Embryonic facial prominence (tissue), 1 donor: ENCODE data around the gene WWOX.

ENCODE experiments used
- DNase-seq: peaks from one replicate; pipeline ENCODE4 v3.0.0-alpha.2; 2016; ENCODE audit errors: extremely low spot score

Gene WWOX

GRCh38 chr16:79131321-79132075, 1032.0 kb downstream of the WWOX start:
- no peak for DNase-seq

DNA sequence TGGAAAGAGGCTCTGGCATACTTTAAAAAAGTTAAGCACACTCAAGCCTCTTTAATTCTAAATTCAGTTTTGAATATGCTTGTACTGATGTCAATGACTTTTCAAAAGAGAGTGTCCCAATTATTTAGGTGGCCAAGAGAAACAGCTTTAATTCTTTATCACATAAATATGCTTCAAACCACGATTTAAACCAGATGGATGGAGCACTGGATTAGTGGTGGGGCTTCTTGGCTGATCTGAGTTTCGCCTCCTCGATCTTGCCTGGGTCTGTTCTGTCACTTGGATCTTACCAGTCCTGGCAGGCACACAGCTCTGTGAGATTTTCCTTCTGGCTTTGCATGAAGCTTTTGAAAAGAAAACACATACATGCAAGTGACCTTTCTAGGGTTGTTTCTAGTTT, 1033.2 kb downstream of the WWOX start:
- DNase-seq = no peak

DNA sequence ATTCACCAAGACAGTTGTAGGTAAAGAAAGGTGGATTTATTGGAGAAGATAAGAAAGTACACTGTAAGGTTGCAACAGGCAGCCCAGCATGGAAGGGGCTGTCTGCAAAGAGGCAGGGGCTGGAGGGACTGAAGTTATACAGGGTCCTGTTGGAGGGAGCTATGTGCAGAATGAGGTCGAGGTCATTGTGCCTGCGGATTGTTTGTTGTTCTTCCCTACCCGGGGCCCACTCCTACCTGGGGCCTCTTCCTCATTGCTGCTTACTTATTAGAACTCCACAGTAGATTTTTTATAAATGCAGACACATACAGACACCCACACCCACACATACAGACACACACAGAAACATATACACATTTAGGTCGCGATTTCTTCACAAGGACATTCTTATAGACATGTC, 1034.8 kb downstream of the WWOX start:
- no peak for DNase-seq

GRCh38 chr16:79136955-79137354, 1037.5 kb downstream of the WWOX start:
- no peak for DNase-seq

- no peak for DNase-seq
Observed at GRCh38 chr16:79137426-79137939, 1038.0 kb downstream of the WWOX start.

GRCh38 chr16:79139799-79140198, 1040.3 kb downstream of the WWOX start:
- DNase-seq = no peak

- DNase-seq = no peak
Observed at GRCh38 chr16:79143026-79143425, 1043.6 kb downstream of the WWOX start.

- no peak for DNase-seq
Observed at GRCh38 chr16:79150151-79150550, 1050.7 kb downstream of the WWOX start.

DNA sequence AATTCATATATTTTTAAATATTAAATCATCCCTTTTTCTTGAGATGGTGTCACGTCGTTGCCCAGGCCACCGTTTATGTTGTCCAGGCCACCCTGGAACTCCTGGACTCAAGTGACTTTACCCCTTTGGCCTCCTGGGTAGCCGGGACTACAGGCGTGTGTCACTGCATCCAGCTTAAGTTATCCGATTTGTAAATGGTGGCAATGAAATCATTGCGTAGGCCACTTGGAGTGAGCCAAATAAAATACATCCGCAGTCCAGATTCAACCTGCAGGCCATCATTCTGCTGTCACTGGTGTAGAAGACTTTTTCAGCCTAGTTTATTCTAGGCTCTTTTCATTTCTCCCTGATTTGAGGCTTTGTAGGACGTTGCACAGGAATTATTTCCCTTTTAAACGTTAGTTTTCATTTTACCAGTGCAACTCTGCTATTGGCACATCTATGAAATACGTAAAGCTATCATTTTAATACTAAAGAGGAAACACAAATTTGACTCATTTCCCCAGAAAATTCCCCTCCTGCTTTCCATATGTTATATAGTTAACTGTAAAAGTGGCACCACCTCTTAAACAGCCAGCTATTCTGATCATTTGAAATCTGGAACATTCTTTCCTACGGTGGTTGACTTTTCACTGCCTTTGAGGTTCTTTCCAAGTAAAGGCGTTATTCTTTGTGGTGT, 1051.3 kb downstream of the WWOX start:
- no peak for DNase-seq

DNA sequence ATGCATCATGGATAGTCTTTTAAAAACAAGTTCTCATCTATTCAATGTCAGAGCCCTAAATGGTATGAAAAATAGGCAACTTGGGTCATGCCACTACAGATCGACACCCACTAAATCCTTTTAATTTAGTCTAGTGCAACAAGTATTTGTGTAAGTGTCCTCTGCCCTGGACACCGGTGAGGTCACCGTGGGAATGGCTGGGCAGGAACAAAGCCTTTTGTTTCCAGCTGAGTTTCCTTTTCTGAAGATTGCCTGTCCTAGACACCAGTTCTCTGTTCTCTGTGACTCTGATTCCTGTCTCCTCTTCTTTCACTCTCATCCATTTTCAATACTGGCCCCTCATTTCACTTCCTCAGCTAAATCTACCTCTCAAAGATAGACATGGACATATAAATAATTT, 1054.6 kb downstream of the WWOX start:
- DNase-seq = no peak

DNA sequence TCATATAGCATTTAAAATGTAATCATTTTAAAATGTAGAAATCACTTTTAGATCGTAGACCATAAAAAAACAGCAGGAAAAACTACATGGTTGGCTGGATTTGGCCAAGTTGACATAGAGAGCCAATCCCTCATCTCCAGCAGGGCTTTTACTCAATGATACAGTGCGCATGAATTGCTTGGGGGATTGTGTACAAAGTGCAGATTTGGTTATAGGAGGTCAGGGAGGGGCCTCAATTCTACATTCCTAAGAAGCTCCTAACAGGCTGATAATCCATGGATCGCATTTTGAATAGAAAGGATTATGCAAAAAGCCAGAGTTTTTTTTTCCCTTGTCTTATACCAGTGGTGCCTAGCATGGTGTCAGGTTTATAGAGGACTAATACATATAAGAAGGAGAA, 1056.0 kb downstream of the WWOX start:
- no peak for DNase-seq

DNA sequence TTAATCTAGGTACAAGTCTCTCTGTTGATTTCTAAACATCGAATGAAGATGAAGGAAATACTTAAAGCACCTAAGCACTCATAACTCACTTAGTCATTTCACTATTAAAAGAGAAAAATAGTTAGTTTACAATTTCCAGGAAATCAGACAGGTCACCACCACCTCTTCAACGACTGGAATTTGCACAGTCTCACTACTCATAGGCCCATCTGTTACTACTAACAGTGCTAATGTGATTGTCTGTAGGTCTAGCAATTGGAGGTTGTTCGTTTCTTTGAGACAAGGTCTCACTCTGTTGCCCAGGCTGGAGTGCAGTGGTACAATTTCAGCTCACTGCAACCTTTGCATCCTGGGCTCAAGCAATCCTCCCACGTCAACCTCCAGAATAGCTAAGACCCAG, 1056.5 kb downstream of the WWOX start:
- DNase-seq = no peak

DNA sequence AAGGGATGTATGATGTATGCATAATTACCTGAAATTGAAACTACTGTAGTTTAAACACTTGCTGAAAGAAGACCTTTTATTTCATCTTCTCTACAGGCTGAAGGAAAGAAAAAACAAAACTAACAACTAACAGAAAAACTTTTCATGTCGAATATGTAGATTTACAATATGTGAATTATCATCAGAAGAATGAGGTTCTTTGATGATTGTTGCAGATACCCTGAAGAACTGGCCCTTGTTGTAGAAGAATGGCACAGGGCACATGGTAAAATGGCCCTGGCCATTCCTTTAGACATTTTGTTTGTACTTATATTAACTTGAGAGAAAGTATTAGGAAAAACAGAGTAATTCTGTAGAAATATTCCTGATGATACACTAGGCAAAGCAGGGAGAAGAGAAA, 1057.3 kb downstream of the WWOX start:
- DNase-seq = no peak

DNA sequence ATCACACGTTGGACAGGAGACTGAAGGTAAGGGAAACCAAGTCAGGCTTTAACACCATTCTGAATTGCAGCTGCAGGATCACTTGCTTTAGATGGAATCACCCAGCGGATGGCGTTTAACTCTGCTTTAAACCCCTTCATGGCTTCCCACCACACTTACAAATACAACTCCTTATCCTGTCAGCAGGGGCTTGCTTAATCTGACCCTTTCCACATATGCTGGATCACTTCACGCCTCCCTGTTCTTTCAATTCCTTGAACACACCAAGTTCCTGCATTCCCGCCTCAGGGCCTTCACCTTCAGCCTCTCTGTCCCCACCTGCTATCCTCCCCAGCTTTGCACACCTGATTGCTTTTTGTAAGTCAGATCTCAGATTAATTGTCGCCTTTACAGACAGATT, 1058.9 kb downstream of the WWOX start:
- no peak for DNase-seq

GRCh38 chr16:79159261-79160049, 1060.0 kb downstream of the WWOX start:
- no peak for DNase-seq

- no peak for DNase-seq
Observed at GRCh38 chr16:79162977-79163376, 1063.5 kb downstream of the WWOX start.

DNA sequence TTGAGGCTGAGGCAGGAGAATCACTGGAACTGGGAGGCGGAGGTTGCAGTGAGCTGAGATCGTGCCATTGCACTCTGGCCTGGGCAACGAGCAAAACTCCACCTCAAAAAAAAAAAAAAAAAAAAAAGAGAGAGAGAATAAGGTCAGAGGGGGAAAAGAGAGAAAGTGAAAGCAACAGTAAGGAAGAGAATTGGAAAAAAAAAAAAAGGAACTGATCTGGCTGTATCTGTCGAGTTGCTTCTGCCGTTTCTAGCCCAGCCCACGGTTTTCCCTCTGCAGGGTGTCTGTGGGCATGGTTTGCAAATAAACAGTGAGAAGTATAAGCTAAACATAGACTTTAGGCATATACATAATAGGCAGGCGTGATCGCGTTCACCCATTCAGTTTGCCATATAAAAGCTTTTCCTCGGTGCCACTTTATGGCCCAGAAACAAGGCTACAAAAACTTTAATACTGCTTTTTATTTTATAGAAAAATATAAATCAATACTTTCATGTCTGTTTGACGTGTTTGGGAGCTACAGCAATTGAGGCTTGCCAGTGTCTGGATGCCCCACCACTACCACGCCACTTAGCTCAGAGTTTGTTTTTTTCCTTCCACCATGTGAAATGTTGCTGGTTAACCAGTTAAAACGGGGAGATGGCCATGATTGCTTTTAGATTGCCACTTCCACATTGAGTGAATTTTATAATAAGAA, 1064.4 kb downstream of the WWOX start:
- DNase-seq = no peak

GRCh38 chr16:79164388-79164995, 1065.0 kb downstream of the WWOX start:
- no peak for DNase-seq

DNA sequence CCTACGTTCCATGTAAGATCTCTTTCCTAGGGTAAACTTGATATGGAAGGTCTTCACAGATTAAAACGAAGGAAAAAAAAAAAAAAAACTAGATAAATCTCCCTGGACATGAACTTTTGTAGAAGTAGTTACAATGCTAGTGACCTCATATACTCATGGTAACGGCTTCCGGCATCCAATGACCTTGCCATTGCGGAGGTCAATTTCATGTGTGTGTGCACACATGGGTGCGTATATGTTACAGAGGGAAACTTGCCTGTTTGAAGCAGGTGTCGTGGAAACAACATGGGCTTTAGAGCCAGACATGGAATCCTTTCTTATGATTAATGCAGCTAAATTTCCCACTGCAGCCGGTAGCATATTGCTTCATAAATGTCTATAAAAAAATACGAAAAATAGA, 1065.6 kb downstream of the WWOX start:
- no peak for DNase-seq

DNA sequence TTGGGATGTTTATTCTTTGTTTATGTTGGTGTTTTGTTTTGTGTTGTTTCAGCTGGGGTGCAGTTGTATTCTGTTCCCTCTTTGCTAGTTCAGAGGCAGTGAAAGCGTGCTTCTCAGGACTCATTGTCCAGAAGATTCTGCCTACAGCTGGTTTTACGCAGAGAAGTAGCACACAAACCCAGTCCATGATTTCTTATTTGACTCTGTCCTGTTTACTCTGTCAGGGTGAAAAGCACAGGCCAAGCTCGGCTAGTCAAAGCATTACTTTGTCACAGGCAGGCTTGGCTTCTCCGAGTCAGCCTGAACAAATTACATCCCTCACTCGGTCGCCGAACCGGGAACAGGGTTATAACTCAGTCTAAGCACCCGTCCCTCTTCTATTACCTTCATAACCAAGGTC, 1066.1 kb downstream of the WWOX start:
- DNase-seq = no peak

DNA sequence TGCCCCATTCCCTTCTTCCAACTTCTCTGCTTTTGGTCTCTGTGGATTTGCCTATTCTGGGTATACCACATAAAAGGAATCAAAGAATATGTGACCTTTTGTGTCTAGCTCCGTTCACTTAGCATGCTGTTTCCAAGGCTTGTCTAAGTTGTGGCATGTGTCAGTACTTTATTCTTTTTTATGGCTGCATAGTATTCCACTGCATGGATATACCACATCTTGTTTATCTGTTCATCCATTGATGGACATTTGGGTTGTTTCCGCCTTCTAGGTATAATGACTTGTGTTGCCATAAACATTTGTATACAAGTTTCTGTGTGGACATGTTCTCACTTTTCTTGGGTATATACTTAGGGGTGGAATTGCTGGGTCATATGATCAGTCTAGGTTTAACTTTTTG, 1068.4 kb downstream of the WWOX start:
- DNase-seq = no peak

GRCh38 chr16:79168321-79168720, 1068.9 kb downstream of the WWOX start:
- no peak for DNase-seq
